Measurements from ENCODE around the gene DCAF4.

GRCh38 chr14:72986857-72987256 lies 60.6 kb downstream of the DCAF4 start:
- TF ChIP-seq RCOR1 (IDR thresholded peaks at IDR 0.05; ENCODE audit: low read length) (no peak), CTCF (IDR thresholded peaks at IDR 0.05) (no peak), EZH2phosphoT487 (IDR thresholded peaks at IDR 0.05; ENCODE audit: borderline replicate concordance, low read depth) (no peak)
- TF ChIP-seq, protein P1, sequence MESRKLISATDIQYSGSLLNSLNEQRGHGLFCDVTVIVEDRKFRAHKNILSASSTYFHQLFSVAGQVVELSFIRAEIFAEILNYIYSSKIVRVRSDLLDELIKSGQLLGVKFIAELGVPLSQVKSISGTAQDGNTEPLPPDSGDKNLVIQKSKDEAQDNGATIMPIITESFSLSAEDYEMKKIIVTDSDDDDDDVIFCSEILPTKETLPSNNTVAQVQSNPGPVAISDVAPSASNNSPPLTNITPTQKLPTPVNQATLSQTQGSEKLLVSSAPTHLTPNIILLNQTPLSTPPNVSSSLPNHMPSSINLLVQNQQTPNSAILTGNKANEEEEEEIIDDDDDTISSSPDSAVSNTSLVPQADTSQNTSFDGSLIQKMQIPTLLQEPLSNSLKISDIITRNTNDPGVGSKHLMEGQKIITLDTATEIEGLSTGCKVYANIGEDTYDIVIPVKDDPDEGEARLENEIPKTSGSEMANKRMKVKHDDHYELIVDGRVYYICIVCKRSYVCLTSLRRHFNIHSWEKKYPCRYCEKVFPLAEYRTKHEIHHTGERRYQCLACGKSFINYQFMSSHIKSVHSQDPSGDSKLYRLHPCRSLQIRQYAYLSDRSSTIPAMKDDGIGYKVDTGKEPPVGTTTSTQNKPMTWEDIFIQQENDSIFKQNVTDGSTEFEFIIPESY (IDR thresholded peaks at IDR 0.05; ENCODE audit: borderline replicate concordance, low read depth) = no peak
